ENCODE results near the gene MRPS27.

- TF ChIP-seq TAF1 (IDR thresholded peaks at IDR 0.05; ENCODE audit: borderline replicate concordance, insufficient read depth, low read length) (no peak), POLR2AphosphoS5 (IDR thresholded peaks at IDR 0.05; ENCODE audit: low read depth, low read length) (no peak), SIN3A (IDR thresholded peaks at IDR 0.05; ENCODE audit: borderline replicate concordance, insufficient read depth, low read length) (no peak), FOXP2 (optimal IDR thresholded peaks at IDR 0.05; ENCODE audit: borderline replicate concordance, extremely low read depth, extremely low read length, insufficient read depth) (no peak), REST (IDR thresholded peaks at IDR 0.05; ENCODE audit: insufficient read depth in 1 of 2, low read depth in 2 of 2, low read length in 2 of 2) (no peak)
These were observed 25.6 kb downstream of the MRPS27 start for GRCh38 chr5:72294473-72294872.
